ENCODE data around the gene KIT.

KIT gene

DNA sequence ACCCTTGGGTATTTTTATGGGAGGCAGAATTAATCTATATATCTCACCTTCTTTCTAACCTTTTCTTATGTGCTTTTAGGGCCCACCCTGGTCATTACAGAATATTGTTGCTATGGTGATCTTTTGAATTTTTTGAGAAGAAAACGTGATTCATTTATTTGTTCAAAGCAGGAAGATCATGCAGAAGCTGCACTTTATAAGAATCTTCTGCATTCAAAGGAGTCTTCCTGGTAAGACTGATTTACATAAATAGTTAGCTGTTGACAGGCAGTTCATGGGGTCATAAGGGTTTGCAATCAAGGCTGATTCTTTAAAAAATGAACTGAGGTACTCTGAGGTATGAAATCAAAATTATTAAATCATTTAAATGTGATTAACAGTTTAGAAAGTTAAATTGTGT, 71.5 kb downstream of the KIT start:
- Histone ChIP-seq H3K27ac (ENCODE audit: low read depth, low read length, poor library complexity, severe bottlenecking) (no peak overlapping the region), H3K9me3 (ENCODE audit: low read length) (no peaks in the 10 kb centered on the region), H3K9ac (ENCODE audit: low read length) (no peak overlapping the region), H3K4me3 (ENCODE audit: low read depth, low read length, poor library complexity, severe bottlenecking) (no peak overlapping the region), H2AFZ (ENCODE audit: low read length) (no peak overlapping the region), H3K4me2 (ENCODE audit: low read length) (no peak overlapping the region), H3K36me3 (ENCODE audit: insufficient read depth, low read length) (no peaks in the 10 kb centered on the region), H3K4me1 (ENCODE audit: insufficient read depth, low read length, severe bottlenecking) (no peaks in the 10 kb centered on the region), H3K79me2 (ENCODE audit: insufficient read depth, low read length) (no peaks in the 10 kb centered on the region), H3F3A (ENCODE audit: insufficient read depth, low read length) (no peaks in the 10 kb centered on the region), H4K20me1 (ENCODE audit: insufficient read depth, low read length) (no peaks in the 10 kb centered on the region), H3K27me3 (ENCODE audit: insufficient read depth, low read length) (no peaks in the 10 kb centered on the region), H3K9me2 (ENCODE audit: low read depth, low read length) (no peaks in the 10 kb centered on the region)
- TF ChIP-seq, protein P1, sequence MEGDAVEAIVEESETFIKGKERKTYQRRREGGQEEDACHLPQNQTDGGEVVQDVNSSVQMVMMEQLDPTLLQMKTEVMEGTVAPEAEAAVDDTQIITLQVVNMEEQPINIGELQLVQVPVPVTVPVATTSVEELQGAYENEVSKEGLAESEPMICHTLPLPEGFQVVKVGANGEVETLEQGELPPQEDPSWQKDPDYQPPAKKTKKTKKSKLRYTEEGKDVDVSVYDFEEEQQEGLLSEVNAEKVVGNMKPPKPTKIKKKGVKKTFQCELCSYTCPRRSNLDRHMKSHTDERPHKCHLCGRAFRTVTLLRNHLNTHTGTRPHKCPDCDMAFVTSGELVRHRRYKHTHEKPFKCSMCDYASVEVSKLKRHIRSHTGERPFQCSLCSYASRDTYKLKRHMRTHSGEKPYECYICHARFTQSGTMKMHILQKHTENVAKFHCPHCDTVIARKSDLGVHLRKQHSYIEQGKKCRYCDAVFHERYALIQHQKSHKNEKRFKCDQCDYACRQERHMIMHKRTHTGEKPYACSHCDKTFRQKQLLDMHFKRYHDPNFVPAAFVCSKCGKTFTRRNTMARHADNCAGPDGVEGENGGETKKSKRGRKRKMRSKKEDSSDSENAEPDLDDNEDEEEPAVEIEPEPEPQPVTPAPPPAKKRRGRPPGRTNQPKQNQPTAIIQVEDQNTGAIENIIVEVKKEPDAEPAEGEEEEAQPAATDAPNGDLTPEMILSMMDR (IDR thresholded peaks at IDR 0.05; ENCODE audit: low read length): no peak
- TF ChIP-seq EZH2 (IDR thresholded peaks at IDR 0.05; ENCODE audit: borderline replicate concordance, low read length): no peak

DNA sequence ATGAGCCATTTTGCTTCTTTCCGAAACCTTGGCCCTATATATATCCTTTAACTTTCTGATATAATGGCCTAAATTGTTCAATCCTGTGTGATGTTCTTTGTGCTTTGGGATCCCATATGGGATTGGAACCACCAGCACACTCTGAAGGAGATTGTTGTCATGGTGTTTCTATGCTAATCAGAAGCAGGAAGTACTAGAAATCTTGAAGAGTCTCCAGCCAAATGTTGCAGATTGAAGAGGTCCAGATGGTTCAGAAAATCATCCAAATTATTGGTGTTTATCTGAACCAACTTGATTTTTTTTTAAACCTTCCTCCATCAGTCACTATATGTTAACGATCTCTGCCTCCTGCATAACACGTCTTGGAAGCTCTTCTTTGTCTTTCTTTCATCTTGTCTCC, 72.8 kb downstream of the KIT start:
- H3F3A ChIP-seq (ENCODE audit: insufficient read depth, low read length): no peaks in the 10 kb centered on the region
- H3K36me3 ChIP-seq (ENCODE audit: insufficient read depth, low read length): no peaks in the 10 kb centered on the region
- no peak overlapping the region for H3K27ac ChIP-seq (ENCODE audit: low read depth, low read length, poor library complexity, severe bottlenecking)
- no peak for TF ChIP-seq EZH2 (IDR thresholded peaks at IDR 0.05; ENCODE audit: borderline replicate concordance, low read length)
- TF ChIP-seq, protein P1 (IDR thresholded peaks at IDR 0.05; ENCODE audit: low read length): no peak
- H3K9me3 ChIP-seq (ENCODE audit: low read length): no peaks in the 10 kb centered on the region
- no peak overlapping the region for H3K9ac ChIP-seq (ENCODE audit: low read length)
- no peaks in the 10 kb centered on the region for H3K79me2 ChIP-seq (ENCODE audit: insufficient read depth, low read length)
- H2AFZ ChIP-seq (ENCODE audit: low read length): no peak overlapping the region
- H3K9me2 ChIP-seq (ENCODE audit: low read depth, low read length): no peaks in the 10 kb centered on the region
- no peaks in the 10 kb centered on the region for H3K27me3 ChIP-seq (ENCODE audit: insufficient read depth, low read length)
- H3K4me3 ChIP-seq (ENCODE audit: low read depth, low read length, poor library complexity, severe bottlenecking): no peak overlapping the region
- no peaks in the 10 kb centered on the region for H4K20me1 ChIP-seq (ENCODE audit: insufficient read depth, low read length)
- no peaks in the 10 kb centered on the region for H3K4me1 ChIP-seq (ENCODE audit: insufficient read depth, low read length, severe bottlenecking)
- H3K4me2 ChIP-seq (ENCODE audit: low read length): no peak overlapping the region

DNA sequence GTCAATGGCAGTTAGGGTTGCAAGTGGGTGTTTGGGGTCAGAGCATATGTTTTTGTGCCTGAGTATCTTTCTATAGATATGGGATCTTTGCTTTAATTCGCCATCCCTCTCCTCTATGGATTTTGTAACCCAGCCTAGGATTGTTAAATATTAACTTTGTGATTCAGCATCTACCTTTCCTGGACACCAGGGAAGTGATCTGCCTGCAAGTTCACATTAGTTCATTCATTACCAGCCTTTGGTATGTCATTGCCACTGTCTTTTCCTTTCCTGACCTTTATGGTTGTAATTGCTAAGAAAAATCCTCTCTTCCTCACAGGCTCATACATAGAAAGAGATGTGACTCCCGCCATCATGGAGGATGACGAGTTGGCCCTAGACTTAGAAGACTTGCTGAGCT, 73.8 kb downstream of the KIT start:
- no peaks in the 10 kb centered on the region for H3F3A ChIP-seq (ENCODE audit: insufficient read depth, low read length)
- H3K4me3 ChIP-seq (ENCODE audit: low read depth, low read length, poor library complexity, severe bottlenecking): no peak overlapping the region
- no peaks in the 10 kb centered on the region for H3K79me2 ChIP-seq (ENCODE audit: insufficient read depth, low read length)
- H3K4me2 ChIP-seq (ENCODE audit: low read length): no peak overlapping the region
- no peaks in the 10 kb centered on the region for H3K27me3 ChIP-seq (ENCODE audit: insufficient read depth, low read length)
- no peaks in the 10 kb centered on the region for H3K36me3 ChIP-seq (ENCODE audit: insufficient read depth, low read length)
- H2AFZ ChIP-seq (ENCODE audit: low read length): no peak overlapping the region
- H4K20me1 ChIP-seq (ENCODE audit: insufficient read depth, low read length): no peaks in the 10 kb centered on the region
- no peaks in the 10 kb centered on the region for H3K9me3 ChIP-seq (ENCODE audit: low read length)
- no peaks in the 10 kb centered on the region for H3K4me1 ChIP-seq (ENCODE audit: insufficient read depth, low read length, severe bottlenecking)
- H3K27ac ChIP-seq (ENCODE audit: low read depth, low read length, poor library complexity, severe bottlenecking): no peak overlapping the region
- TF ChIP-seq, protein P1 (IDR thresholded peaks at IDR 0.05; ENCODE audit: low read length): no peak
- no peak for TF ChIP-seq EZH2 (IDR thresholded peaks at IDR 0.05; ENCODE audit: borderline replicate concordance, low read length)
- H3K9ac ChIP-seq (ENCODE audit: low read length): no peak overlapping the region
- no peaks in the 10 kb centered on the region for H3K9me2 ChIP-seq (ENCODE audit: low read depth, low read length)

Measured in OCI-LY1 (cell line).